K562 (cell line): ENCODE measurements around the gene CFAP300. TPM values are rescaled to one million over a fixed set of nuclear protein-coding genes. Genes with fewer than 3 reads are reported as not detected.

Experiments
- ATAC-seq: fragments of 200-7000 bp; cut with Tn5 transposase; 3 replicates; pipeline ENCODE4 v1.9.1; 2020; ENCODE audit warnings: moderate library complexity
- BruUV-seq: library from RNA; stranded (reverse); fragments of 400-500 nt; replicated peaks from 2 replicates; lab custom pipeline; 2021; lab: Mats Ljungman, UMichigan
- CTCF ChIA-PET: fragments of 300-600 bp; formaldehyde crosslinking; extraction: SDS; loops from one replicate; lab custom pipeline; 2021; ENCODE audit warnings: low intra/inter-chr PET ratio; lab: Yijun Ruan, JAX
- POLR2A ChIA-PET: fragments of 300-600, 350-650 bp; sonication (Branson Sonifier 250); formaldehyde crosslinking; extraction: SDS; loops from one replicate; lab custom pipeline; 2021; ENCODE audit warnings: antibody characterized with exemption, inconsistent platforms; lab: Yijun Ruan, JAX
- DNase-seq, 4 experiments: peaks; one replicate each; pipeline versions ENCODE4 v3.0.0 to v3.0.0-alpha.2; 2011 to 2018; ENCODE audit warnings: low spot score in 3 of 4, mixed read lengths in 3 of 4; ENCODE audit errors: extremely low read depth in 1 of 4
- FAIRE-seq: peaks from 2 replicates; lab custom pipeline; 2011; peaks lifted over from hg19 to GRCh38; lab: Jason Lieb, UNC
- H2AFZ ChIP-seq: 2 replicates; pipeline ENCODE4 v1.6.0; 2011; ENCODE audit warnings: low read depth, low read length, control low read depth, inconsistent platforms
- H3K27ac ChIP-seq: fragments of 200-600 bp; 3 replicates; pipeline ENCODE4 v1.8.0; 2011; ENCODE audit warnings: low read depth, mild to moderate bottlenecking, control low read depth, inconsistent platforms, low read length, moderate library complexity, mixed read lengths; ENCODE audit errors: extremely low read depth
- H3K27me3 ChIP-seq, 2 experiments: fragments of 300-600 bp in 1 of 2; 2 replicates in 1 of 2; 3 replicates in 1 of 2; pipeline versions ENCODE4 v1.6.0 to v1.8.0; 2011; ENCODE audit warnings: inconsistent platforms in 2 of 2, low read length in 2 of 2, mild to moderate bottlenecking in 1 of 2, mixed read lengths in 1 of 2, moderate library complexity in 1 of 2; ENCODE audit not compliant: control insufficient read depth in 2 of 2, insufficient read depth in 2 of 2
- H3K36me3 ChIP-seq: fragments of 300-600 bp; 3 replicates; pipeline ENCODE4 v1.8.0; 2011; ENCODE audit warnings: mild to moderate bottlenecking, low read length, inconsistent platforms; ENCODE audit not compliant: control insufficient read depth, insufficient read depth
- H3K4me1 ChIP-seq, 2 experiments: fragments of 200-600 bp in 1 of 2; replicated peaks in 1 of 2; 2 replicates in 1 of 2; 3 replicates in 1 of 2; pipeline versions ENCODE4 v1.5.1 to v1.8.0; 2011; ENCODE audit warnings: inconsistent platforms in 2 of 2, low read length in 2 of 2, mild to moderate bottlenecking in 1 of 2, mixed read lengths in 1 of 2, moderate library complexity in 1 of 2; ENCODE audit not compliant: control insufficient read depth in 2 of 2, insufficient read depth in 2 of 2
- H3K4me2 ChIP-seq: 2 replicates; pipeline ENCODE4 v1.6.1; 2011; ENCODE audit warnings: low read length, control low read depth, inconsistent platforms, mixed read lengths; ENCODE audit not compliant: insufficient read depth
- H3K4me3 ChIP-seq: fragments of 200-600 bp; sonication (generic), shearing (Covaris generic); 2 replicates; pipeline ENCODE4 v1.5.1; 2016; ENCODE audit warnings: control low read depth, inconsistent platforms
- H3K79me2 ChIP-seq: fragments of 200-600 bp; 3 replicates; pipeline ENCODE4 v1.8.0; 2011; ENCODE audit warnings: low read length, inconsistent platforms; ENCODE audit not compliant: control insufficient read depth, insufficient read depth
- H3K9ac ChIP-seq, 2 experiments: 2 replicates each; pipeline versions ENCODE4 v1.6.0 to v1.6.1; 2011; ENCODE audit warnings: low read depth in 2 of 2, low read length in 2 of 2, control low read depth in 1 of 2, inconsistent platforms in 1 of 2, mild to moderate bottlenecking in 1 of 2, mixed read lengths in 1 of 2; ENCODE audit not compliant: insufficient read depth in 1 of 2
- H3K9me1 ChIP-seq: one replicate; pipeline ENCODE4 v1.6.0; 2011; ENCODE audit warnings: inconsistent platforms, mild to moderate bottlenecking, low read length, moderate library complexity; ENCODE audit not compliant: control insufficient read depth, insufficient read depth
- H3K9me3 ChIP-seq: replicated peaks from 2 replicates; pipeline ENCODE4 v1.5.1; 2011; ENCODE audit warnings: low read depth, low read length, inconsistent platforms; ENCODE audit not compliant: control insufficient read depth, insufficient read depth
- H4K20me1 ChIP-seq: replicated peaks from 2 replicates; pipeline ENCODE4 v1.6.1; 2011; ENCODE audit warnings: low read length, inconsistent platforms, mixed read lengths; ENCODE audit not compliant: control insufficient read depth, insufficient read depth
- DIDO1 ChIP-seq: fragments of 450-650 bp; IDR thresholded peaks from 2 replicates; pipeline ENCODE4 v1.6.1; 2016; ENCODE audit warnings: low read depth, missing biosample characterization, missing genetic modification characterization
- HNRNPLL ChIP-seq: fragments of 200-400 bp; formaldehyde crosslinking; IDR thresholded peaks from 2 replicates; pipeline ENCODE4 v1.6.1; 2017; ENCODE audit warnings: low read length, low read depth, mild to moderate bottlenecking; ENCODE audit not compliant: poor library complexity, severe bottlenecking
- ILK ChIP-seq: fragments of 450-650 bp; IDR thresholded peaks from 2 replicates; pipeline ENCODE4 v1.6.1; 2016; ENCODE audit warnings: missing genetic modification characterization, low read depth, mild to moderate bottlenecking, missing compliant biosample characterization, moderate library complexity, borderline replicate concordance
- KLF1 ChIP-seq: fragments of 450-650 bp; IDR thresholded peaks from 2 replicates; pipeline ENCODE4 v1.6.1; 2016; ENCODE audit warnings: missing genetic modification characterization, missing compliant biosample characterization
- LCOR ChIP-seq: sonication (generic); formaldehyde crosslinking; IDR thresholded peaks from 2 replicates; pipeline ENCODE4 v1.8.0; 2022; ENCODE audit warnings: mild to moderate bottlenecking, missing genetic modification reagents
- MAFF ChIP-seq: IDR thresholded peaks from 2 replicates; pipeline ENCODE4 v1.6.1; 2012; ENCODE audit warnings: low read length, improper control_type of control experiment
- MIER1 ChIP-seq: fragments of 450-650 bp; IDR thresholded peaks from 2 replicates; pipeline ENCODE4 v1.6.1; 2016; ENCODE audit warnings: antibody characterized with exemption, mild to moderate bottlenecking, low read depth
- PHF21A ChIP-seq: fragments of 450-650 bp; IDR thresholded peaks from 2 replicates; pipeline ENCODE4 v1.6.1; 2017; ENCODE audit warnings: low read depth, borderline replicate concordance
- POLR2AphosphoS5 ChIP-seq: IDR thresholded peaks from 2 replicates; pipeline ENCODE4 v1.6.1; 2011; ENCODE audit warnings: mild to moderate bottlenecking, low read depth, low read length, moderate library complexity; ENCODE audit not compliant: control insufficient read depth, insufficient read depth
- SMARCA5 ChIP-seq: fragments of 450-650 bp; IDR thresholded peaks from 2 replicates; pipeline ENCODE4 v1.6.1; 2016
- TAF15 ChIP-seq: fragments of 200-400 bp; formaldehyde crosslinking; IDR thresholded peaks from 2 replicates; pipeline ENCODE4 v1.6.1; 2017; ENCODE audit warnings: mild to moderate bottlenecking, low read depth, low read length, moderate library complexity
- U2AF2 ChIP-seq: fragments of 200-400 bp; formaldehyde crosslinking; optimal IDR thresholded peaks from 2 replicates; pipeline ENCODE3; 2017; ENCODE audit warnings: low read depth, mild to moderate bottlenecking, low read length
- ZNF274 ChIP-seq: IDR thresholded peaks from 2 replicates; pipeline ENCODE4 v1.6.1; 2011; ENCODE audit warnings: low read depth, mild to moderate bottlenecking, low read length, moderate library complexity, borderline replicate concordance
- ZNF408 ChIP-seq: fragments of 250-450 bp; sonication (Bioruptor Pico); IDR thresholded peaks from 2 replicates; pipeline ENCODE4 v1.4.0; 2020; ENCODE audit warnings: low read depth, mild to moderate bottlenecking, moderate library complexity
- ZNF583 ChIP-seq: fragments of 250-450 bp; sonication (Bioruptor Pico); IDR thresholded peaks from 2 replicates; pipeline ENCODE4 v1.4.0; 2020
- ZNF778 ChIP-seq: fragments of 450-650 bp; formaldehyde crosslinking; IDR thresholded peaks from 2 replicates; pipeline ENCODE4 v1.4.0; 2020; ENCODE audit warnings: mild to moderate bottlenecking, moderate library complexity
- in situ Hi-C: fragments of 300-500 bp; cut with MboI; formaldehyde crosslinking; loops from 4 replicates; pipeline ENCODE4 v1.15.0; 2018; ENCODE audit warnings: inconsistent platforms, mixed read lengths
- intact Hi-C: fragments of 100-400 bp; cut with micrococcal nuclease; formaldehyde crosslinking; loops from 2 replicates; pipeline ENCODE4 v1.14.2; 2022
- polyA plus RNA-seq, 8 experiments: library from polyadenylated mRNA; depleted of rRNA in 4 of 8; stranded (reverse) in 5 of 8; unstranded in 3 of 8; fragments of >200 nt; fragmentation: Nextera tagmentation in 2 of 8; fragmentation: Illumina TruSeq in 1 of 8; extraction: Ambion mirVana in 2 of 8; extraction: Trizol in 1 of 8; gene quantifications; 2 replicates each; pipeline versions ENCODE4 v1.2.1 to v1.2.3, GENCODE V29; 2011 to 2014; ENCODE audit warnings: inconsistent platforms in 1 of 8, missing spikeins in 1 of 8
- total RNA-seq, 7 experiments: library from RNA; depleted of rRNA in 6 of 7; stranded (reverse); fragments of >200 nt in 6 of 7; fragmentation: Illumina TruSeq in 2 of 7; extraction: Trizol in 2 of 7; gene quantifications; 2 replicates each; pipeline versions ENCODE4 v1.2.1 to v1.2.3, GENCODE V29; 2011 to 2021; ENCODE audit warnings: low replicate concordance in 1 of 7
- TF ChIP-seq, protein P1 (sequence below): sonication (generic); formaldehyde crosslinking; IDR thresholded peaks from 2 replicates; pipeline ENCODE4 v1.8.1; 2023; ENCODE audit warnings: mild to moderate bottlenecking, missing genetic modification reagents
- TF ChIP-seq, protein P2 (sequence below): fragments of 250-450 bp; sonication (Bioruptor Pico); IDR thresholded peaks from 2 replicates; pipeline ENCODE4 v1.5.0; 2020; ENCODE audit warnings: mild to moderate bottlenecking, borderline replicate concordance

CFAP300 gene
- total and polyA plus RNA-seq, 9 of the 15 experiments (the other 6 are each of a cell fraction or from before 2014, with no cell fraction given): not detected

DNA sequence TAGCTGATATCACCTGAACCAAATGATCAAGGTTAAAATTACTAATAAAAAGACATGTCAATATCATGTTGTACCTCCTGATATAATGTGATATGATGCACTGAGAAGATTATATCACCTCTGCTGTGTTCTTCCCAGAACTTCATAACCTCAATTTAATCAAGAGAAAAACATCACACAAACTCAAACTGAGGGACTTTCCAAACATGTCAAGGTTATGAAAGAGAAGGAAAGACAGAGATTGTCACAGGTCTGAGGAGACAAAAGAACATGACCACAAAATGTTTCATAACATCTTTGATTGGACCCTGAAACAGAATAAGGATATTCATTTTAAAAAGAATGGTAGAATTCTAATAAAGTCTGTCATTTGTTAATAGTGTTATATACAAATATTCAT lies 43.0 kb upstream of the CFAP300 start:
- POLR2A ChIA-PET: no interaction called here

More for the DNA sequence above, 43.0 kb upstream of the CFAP300 start:
- ATAC-seq (no peak), FAIRE-seq (no peak), DNase-seq (no peak)
- no peaks in the 10 kb centered on the region for H3K36me3 ChIP-seq
- CTCF ChIA-PET: no interaction called here
- TF ChIP-seq HNRNPLL: no peak
- TF ChIP-seq ILK: no peak
- TF ChIP-seq LCOR (CRISPR knock-in tag): no peak
- TF ChIP-seq DIDO1 (tag): no peak
- no peak for TF ChIP-seq PHF21A
- TF ChIP-seq ZNF408: no peak
- TF ChIP-seq MAFF: no peak
- TF ChIP-seq, protein P1, sequence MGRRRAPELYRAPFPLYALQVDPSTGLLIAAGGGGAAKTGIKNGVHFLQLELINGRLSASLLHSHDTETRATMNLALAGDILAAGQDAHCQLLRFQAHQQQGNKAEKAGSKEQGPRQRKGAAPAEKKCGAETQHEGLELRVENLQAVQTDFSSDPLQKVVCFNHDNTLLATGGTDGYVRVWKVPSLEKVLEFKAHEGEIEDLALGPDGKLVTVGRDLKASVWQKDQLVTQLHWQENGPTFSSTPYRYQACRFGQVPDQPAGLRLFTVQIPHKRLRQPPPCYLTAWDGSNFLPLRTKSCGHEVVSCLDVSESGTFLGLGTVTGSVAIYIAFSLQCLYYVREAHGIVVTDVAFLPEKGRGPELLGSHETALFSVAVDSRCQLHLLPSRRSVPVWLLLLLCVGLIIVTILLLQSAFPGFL: no peak
- no peak for TF ChIP-seq ZNF778 (CRISPR knock-in tag)
- TF ChIP-seq POLR2AphosphoS5: no peak
- no peak for TF ChIP-seq MIER1
- TF ChIP-seq SMARCA5: no peak
- TF ChIP-seq TAF15: no peak
- TF ChIP-seq U2AF2: no peak
- TF ChIP-seq KLF1 (tag): no peak
- TF ChIP-seq, protein P2, sequence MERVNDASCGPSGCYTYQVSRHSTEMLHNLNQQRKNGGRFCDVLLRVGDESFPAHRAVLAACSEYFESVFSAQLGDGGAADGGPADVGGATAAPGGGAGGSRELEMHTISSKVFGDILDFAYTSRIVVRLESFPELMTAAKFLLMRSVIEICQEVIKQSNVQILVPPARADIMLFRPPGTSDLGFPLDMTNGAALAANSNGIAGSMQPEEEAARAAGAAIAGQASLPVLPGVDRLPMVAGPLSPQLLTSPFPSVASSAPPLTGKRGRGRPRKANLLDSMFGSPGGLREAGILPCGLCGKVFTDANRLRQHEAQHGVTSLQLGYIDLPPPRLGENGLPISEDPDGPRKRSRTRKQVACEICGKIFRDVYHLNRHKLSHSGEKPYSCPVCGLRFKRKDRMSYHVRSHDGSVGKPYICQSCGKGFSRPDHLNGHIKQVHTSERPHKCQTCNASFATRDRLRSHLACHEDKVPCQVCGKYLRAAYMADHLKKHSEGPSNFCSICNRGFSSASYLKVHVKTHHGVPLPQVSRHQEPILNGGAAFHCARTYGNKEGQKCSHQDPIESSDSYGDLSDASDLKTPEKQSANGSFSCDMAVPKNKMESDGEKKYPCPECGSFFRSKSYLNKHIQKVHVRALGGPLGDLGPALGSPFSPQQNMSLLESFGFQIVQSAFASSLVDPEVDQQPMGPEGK: no peak
- no peak for TF ChIP-seq ZNF274
- TF ChIP-seq ZNF583 (CRISPR knock-in tag): no peak
- no TSS peak for BruUV-seq
- H3K4me1 ChIP-seq: no peaks in the 10 kb centered on the region
- H3K27ac ChIP-seq: no peak overlapping the region
- no peak overlapping the region for H3K9ac ChIP-seq
- no peaks in the 10 kb centered on the region for H3K9me3 ChIP-seq
- H3K9me1 ChIP-seq: no peaks in the 10 kb centered on the region
- H3K27me3 ChIP-seq: no peaks in the 10 kb centered on the region
- H2AFZ ChIP-seq: no peak overlapping the region
- no peak overlapping the region for H3K4me2 ChIP-seq
- no peaks in the 10 kb centered on the region for H3K79me2 ChIP-seq
- in situ Hi-C loops: no loop called here
- H4K20me1 ChIP-seq: no peaks in the 10 kb centered on the region
- intact Hi-C loops: loop anchor here (10.0 kb wide), 1 partner anchor 1429 kb away; no protein-coding TSS in a partner anchor
- no peak overlapping the region for H3K4me3 ChIP-seq
